NAMALWA (cell line): ENCODE measurements around the gene SMAD2.
"Not testable (repeated sequence)": the region's sequence is repeated elsewhere in the genome, so short reads cannot be mapped to it uniquely, and the experiment has no call there.

Experiments used
- DNase-seq: peaks from one replicate; pipeline ENCODE4 v3.0.0-alpha.2; 2015; ENCODE audit warnings: low spot score

SMAD2 gene

DNA sequence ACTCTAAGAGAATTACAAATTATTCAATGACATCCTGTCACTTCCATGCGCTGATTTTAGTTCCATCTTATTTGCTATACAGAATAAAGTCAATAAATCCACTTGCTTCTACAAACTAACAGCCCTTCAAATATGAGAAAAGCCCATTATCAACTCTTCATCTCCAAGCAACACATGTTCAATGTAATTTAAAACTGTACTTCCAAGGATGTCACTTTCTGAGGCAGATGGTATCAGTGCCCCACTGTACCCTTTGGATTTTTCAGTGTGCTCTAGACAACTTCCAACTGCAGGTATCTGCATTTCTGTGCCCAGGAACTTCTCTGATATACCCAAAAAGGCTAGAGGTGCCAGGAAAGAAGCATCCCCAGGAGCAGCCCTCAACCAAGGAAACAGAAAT, 87.6 kb downstream of the SMAD2 start:
- DNase-seq: no peak

DNA sequence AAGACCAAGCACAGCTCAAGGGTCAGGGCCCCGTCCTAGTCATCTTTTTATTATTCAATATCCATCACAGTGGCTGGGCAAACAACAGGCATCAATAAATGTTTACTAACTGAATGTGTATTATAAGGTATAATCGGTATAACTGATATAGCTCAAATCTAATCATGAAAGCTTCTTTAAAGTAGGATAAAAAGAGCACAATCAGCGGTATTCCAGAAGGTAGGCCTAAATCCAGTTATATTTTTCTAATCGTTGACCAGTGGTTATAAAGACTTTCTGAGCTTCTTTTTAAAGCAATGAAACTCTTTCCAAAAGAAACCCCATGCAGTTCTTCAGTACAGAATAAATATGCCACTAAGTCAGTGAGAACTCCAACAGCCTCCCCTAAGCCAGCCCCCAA, 92.1 kb downstream of the SMAD2 start:
- DNase-seq: no peak

DNA sequence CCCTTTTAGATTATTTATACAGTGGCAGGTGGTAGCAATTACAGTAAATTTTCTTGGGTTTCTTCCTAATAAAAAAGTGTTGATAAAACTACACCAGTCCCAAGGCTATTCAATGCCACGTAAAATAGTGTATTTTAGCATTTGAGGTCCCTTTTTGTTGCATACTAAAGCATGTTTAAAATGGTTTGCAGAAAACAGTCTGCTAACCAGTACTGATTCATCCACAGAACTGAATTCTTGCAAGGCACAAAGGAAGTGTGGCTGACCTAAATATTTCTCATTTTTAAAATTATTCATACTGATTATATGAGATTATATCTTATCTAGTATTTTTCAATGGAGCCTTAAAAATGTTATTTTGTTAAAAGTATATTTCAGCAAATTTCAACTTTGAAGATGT, 98.1 kb downstream of the SMAD2 start:
- no peak for DNase-seq

DNA sequence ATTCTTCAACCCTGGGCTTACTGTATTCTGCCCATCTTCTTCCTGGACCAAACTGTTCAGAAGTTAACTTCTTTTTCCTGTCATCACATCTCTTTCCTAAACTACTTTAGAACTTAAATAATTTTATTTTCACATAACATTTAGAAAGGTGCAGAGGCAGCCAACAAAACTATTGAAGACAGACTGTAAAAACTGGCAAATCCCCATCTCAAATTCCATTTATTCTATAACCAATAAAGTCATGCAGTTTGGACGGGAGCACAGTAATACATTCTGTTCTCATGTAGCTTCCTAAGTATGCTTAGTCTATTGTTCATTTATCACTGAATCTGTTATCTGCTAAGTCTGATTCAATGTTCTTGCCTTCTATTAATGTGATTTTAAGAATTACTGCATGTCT, 99.1 kb downstream of the SMAD2 start:
- DNase-seq: no peak

DNA sequence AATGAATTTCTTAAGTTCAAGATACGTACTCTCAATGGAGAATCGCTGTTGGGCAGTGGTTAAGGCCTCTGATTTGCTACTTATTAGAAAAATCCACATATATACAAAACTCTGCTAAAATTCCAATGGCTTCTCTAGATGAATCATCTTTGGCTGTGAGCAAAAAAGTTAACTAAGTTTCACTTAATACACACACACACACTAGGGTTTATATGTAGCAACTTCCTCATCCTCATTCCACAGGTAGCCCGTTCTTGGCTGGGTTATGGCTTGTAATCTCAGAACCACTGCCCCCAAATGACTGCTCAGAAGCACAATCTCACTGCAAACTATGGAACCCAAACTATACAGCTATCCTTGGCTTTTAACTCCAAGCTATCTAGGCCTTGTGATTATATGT, 99.7 kb downstream of the SMAD2 start:
- DNase-seq: no peak

DNA sequence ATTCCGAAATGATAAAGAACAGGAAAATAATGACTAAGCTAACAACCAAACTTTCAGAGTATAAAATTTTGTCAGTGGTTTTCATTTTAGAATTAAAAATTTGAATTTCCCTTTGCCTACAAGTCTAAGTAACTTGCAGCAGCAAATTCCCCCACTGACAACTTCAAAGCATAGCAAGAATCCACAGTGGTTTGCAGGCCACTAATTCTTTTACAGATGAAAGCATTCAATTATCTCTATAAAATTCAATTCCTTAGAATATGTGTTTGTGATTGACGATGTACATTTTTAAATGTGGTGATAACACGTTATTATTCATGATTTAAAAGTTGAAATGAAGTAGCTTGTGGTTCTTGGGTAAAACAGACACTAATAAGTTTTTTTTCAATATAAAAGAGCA, 100.6 kb downstream of the SMAD2 start:
- DNase-seq: no peak

DNA sequence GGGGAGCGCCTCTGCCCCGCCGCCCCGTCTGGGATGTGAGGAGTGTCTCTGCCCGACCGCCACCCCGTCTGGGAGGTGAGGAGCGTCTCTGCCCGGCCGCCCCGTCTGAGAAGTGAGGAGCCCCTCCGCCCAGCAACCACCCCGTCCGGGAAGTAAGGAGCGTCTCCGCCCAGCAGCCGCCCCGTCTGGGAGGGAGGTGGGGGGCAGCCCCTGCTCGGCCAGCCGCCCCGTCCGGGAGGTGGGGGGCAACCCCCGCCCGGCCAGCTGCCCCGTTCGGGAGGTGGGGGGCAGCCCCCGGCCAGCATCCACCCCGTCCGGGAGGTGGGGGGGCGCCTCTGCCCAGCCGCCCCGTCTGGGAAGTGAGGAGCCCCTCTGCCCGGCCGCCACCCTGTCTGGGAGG, 102.4 kb downstream of the SMAD2 start:
- not testable (repeated sequence) for DNase-seq

DNA sequence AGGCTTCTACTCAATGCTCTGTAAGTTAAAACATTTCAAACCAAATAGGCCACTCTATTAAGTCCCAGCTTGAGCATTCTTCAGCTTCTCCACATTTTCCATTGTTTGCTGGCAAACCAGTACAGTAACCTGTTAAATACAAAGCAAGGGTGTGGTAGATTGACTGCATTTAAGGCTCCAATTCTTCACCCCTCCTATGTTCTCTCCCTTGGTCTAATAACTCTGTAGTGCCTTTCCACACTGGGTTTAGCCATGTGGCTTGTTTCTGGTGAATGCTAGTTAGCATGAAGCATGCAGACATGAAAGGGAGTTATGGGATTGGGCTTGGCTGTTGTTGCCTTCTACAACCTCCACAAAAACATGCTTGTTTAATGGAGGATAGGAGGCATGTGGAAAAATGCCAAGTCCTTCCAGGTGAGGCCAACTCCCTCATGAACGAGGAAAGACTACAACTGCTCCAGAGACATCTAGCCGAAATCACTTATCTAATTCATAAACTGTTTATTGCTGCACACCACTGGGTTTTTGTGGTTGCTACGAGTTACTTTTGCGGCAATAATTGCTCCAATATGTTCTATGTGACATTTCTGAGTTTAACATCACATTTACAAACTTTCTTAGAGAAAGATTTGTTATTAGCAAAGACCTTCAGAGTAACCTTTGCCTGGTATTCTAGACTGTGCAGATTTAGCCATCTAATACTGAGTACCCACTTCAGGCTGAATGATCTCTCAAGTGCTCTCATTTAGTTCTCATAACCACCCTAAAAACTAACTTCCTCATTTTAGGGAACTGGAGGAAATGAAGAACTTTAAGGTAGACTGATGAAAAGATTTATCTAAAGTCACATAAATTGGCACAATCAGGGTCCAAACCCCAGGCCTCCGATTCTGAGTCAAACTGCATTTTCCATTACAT, 104.0 kb downstream of the SMAD2 start:
- peak; percentile 10 for DNase-seq

DNA sequence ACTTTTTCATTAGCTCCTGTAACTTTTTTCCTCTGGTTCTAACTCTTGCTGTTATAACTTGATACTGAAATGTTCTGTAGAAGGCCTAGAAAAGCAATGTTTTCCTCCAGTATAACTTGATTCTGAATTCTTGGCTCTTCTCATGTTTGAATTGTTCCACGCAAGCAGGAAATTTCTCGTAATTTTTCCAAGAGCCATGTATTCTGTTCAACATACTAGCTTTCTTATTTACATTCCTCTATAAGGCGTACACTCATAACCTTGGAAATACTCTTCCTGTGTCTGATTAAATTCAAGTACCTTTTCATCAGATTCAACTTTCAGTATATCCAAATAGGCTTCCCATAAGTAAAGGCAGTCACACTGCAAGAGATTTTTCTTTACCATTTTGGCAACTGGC, 109.1 kb downstream of the SMAD2 start:
- DNase-seq: no peak

DNA sequence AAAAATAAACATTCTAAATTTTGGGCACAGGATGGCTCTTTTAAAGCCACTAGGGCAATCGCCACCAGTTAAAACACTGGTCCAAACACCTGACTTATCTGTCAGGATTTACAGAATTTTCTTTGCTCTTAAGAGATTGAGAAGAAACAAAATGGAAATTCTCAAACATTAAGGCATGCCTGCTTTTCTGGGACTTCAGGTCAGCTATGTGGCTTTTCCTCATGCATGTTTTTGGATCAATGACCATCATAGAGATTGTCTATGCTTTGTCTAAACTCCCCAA, 112.7 kb downstream of the SMAD2 start:
- no peak for DNase-seq

DNA sequence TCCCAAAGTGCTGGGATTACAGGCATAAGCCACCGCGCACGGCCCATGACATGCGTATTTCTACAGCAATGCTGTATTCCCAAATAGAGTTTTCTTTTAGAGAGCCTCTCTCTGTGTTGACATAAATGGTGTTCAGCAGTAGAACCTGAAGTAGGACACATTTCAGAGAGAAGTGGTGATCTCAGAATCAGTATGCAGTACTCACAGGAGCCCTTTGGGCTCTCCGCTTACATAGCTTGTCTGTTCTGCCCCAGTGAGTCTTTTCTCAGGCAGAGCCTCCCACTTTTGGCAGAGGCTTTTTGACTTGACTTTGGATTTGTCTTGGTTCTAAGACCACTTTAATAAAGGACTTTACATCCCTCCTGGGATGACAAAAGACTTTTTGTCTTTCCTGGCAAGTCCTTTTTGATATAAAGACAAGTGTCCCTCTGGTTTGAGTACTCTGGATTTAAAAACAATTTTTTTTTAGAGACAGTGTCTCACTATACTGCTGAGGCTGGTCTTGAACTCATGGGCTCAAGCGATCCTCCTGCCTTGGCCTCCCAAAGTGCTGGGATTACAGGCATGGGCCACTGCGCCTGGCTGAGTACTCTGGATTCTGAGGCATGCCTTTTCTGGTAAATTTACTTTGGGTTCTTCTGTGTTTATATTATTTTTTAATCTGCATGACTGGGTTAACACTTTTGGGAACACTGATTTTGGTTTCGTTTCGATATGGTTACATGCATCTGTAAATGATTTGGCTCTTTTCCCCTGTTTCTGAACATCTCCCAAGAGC, 113.3 kb downstream of the SMAD2 start:
- no peak for DNase-seq

DNA sequence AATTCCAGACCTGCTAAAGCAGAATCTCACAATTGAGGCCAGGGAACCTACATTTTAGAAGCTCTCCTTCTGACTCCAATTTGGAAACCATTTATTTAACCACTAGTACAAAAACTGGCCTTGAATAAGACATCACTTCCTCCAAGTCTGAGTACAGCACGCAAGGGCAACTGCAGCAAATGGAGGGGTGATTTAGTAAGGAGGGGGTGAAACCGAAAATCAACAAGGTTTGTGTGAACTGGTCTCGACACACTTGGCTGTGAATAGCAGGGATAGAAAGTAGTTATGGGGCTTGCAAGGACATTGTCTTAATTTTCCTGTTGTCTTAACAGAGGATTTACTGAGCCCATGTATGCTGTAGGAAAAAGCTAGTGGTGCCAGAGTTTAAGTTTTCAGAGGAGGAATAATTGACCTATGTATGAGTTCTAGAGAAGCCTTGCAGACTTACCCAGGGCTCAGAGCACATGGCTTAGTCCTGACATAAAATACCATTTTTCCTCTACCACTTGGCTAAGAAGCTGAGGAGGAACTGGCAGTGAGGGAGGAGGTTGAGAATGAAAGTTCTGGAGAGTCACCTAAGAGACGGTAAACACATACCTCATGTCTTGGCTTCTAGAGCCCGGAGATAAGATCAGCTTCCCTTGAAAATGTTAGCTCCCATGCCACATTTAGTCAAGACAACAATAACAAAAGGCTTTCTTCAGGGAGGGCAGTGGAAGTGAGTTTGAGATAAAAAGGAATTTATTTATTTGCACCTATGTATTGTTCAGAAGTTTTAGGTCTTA, 114.8 kb downstream of the SMAD2 start:
- no peak for DNase-seq

DNA sequence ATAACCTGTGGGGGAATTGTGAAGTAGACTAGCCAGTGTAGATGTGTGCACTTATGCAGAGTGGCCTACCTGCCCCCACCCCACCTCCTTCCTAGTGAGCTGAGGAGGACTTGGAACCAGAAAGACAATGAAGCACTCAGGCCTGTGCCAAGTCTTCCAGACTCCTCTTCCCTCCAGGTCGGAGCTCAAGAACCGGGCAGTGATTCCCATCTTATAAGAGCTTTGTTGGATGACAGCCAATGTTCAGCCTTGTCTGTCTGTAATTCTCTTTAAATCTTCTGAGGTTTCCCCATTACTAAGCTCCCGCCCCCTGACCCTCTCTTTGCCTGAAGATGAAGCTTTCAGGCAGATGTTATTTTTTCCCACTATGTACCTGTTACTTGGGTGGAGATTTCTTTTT, 121.0 kb downstream of the SMAD2 start:
- DNase-seq: no peak

DNA sequence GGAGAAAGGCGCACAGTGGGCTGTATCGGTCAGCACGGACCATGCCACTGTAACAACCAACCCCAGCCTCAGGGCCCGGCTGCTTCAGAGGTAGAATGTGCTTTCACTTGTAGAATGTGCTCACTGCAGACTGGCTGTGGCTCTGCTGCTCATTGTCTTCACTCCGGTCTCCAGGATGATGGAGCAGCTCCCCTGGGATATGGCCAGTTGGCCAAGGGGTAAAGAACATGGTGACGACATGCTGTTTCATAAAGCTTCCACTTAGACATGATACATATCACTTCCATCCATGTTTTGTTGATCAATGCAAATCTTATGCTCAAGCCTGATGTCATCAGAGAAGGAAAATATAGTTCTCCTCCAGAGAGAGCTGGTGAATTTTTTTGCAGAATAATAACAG, 127.7 kb downstream of the SMAD2 start:
- no peak for DNase-seq

DNA sequence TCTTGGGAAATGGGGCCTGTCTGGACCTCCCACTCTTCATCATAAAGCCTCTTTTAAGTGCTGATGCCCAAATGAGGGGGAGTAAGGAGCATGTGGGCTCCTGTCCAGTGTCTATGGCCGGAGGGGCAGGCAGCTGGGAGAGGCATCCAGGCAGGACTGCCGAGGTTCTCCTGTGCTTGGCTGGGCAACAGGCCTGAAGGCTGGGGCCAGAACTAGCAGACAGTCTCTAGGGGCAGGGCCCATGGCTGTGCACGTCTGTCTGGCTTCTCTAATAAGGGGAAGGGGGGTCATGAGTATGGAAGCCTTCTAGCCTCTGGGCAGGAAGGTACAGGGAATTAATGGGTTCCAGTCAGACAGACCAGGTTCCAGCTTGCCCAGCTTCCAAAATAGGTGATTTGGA, 128.6 kb downstream of the SMAD2 start:
- DNase-seq: no peak

DNA sequence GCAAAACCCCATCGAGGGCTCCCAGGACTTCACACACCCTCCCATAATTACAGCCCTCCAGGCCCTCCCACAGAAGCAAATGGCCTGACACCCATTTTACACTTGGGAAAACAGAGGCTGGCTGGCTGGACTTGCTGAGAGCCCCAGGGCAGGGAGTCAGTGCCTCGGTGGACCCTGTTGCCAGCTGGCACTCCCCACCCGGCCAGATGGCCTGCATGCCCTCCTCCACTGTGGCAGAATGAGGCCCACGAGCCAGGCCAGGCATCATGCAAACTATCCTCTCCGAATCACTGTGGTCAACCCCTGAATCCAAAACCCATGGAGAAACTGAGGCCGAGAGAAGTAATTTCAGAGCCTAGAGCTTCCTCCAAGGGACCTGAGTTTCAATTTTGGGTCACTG, 129.7 kb downstream of the SMAD2 start:
- DNase-seq: no peak

DNA sequence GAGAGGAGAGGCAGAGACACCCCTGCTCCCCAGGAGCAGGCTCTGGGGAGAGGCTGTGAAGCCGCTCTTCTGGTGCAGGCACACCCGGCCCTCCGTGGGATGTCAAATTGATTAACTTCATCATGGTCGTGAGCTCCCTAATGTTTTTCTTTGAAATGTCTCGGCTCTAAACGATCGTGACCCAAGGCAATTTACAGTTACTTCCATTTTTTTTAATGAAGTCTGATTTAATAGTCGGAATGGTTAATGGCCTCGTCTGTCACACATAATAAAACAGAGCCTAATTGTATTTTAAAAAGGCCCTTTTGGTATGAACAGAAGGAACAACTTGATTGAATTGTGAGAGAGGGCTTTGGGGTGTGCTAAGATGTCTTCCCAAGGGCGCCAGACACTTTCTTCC, 130.2 kb downstream of the SMAD2 start:
- DNase-seq: no peak

DNA sequence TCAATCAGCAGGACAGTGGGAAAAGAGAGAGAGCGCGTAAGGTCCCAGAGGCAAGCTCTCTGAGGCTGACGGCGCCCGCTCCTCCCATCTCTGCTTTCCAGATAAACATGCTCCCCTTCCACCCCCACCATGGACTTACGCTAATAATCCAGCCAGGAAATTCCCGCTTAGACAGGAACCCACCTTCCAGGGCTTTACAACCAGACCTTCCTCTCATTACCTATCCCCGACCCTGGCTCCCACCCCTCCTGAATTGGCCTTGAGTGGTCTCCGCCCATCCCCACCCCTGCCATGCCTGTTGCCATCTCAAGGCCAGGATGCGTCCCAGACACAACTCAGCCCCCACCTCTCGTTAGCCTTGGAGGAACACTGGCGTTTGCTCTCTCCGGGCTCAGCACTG, 131.1 kb downstream of the SMAD2 start:
- DNase-seq: no peak

DNA sequence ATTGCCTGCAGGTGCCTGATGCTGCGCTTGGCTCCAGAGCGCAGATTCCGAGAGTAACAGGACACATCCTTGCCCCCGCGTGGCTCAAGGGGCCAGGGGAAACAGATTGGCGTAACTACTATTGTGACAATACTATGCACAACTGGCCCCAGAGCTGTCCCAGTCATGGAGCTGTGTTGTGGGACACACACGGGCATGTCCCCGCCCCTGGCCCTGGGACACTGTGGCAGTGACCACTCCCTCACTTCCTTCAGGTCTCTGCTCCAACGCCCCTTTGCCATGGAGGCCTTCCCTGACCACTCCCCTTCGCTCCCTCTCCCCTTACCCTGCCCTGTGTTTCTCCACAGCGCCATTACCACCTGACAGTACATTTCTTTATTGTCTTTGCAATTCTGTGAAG, 132.1 kb downstream of the SMAD2 start:
- DNase-seq: no peak

DNA sequence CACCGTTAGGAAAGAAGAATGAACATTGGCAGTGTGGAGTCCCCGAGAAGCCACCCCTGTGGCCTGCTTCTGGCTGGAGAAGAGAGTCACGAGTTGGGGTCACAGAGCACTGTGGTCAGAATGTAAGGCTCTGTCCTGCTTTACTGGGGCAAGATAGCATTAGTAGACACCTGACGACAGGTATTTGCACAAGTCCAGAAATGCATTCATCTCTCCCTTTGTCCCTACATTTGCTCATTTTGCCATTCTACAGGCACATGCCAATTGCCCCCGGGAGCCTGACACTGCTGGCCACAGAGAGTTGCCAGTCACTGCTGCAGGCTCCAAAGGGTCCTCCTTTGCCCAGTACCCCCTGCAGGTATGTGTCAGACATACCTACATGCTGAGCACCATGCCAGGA, 133.3 kb downstream of the SMAD2 start:
- DNase-seq: no peak

DNA sequence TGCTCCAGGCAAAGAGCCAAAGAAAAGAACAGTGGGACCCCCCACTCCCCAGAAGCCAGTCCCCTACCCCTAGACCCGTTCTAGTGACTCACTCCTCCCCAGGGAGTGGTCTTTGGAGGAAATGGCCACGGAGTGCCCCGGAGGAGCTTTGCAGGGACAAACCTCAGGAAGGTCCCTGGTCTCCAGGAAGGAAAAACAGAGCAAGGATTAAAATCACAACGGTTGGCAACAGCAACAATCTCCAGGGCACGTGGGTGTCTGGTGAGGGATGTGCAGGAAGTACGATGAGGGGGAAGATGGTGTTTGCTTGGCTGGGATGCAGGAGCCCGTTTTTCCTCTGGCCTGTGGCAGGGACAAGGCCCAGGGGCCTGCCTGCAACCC, 135.0 kb downstream of the SMAD2 start:
- DNase-seq: no peak

DNA sequence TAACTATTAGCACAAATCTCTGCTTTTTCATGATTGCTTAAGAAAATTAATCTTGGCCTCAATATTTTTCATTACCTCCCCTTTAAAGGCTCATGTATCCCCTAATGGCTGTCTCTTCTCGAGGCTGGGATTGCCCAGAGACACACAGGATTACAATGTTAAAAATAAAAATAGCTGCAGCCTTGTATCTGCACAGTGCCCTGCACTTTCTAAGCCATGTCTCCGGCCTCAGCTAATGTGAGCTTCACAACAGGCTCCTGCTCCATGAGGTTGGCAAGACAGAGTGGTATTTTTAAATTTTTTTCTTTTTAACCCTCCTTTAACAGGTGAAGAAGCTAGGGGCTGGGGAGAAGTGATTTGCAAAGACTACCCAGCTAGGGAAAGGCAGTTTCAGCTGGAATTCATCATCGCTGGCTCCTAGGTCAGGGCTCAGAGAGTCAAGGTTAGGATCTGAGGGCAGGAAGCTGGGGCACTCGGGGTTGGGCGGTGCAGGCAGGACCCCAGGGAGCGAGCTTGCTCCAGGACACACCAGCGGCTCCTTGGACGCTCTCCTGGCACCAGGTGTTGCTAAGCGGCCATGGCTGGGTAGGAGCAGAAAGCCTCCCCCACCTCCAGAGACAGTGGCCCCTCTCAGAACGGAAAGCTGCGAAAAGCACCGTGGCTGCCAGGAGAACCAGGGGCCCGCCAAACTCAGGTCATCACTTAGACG, 135.6 kb downstream of the SMAD2 start:
- DNase-seq: no peak
